MCF 10A (cell line): ENCODE measurements around the gene POFUT1. TPM values are rescaled to one million over a fixed set of nuclear protein-coding genes. Genes with fewer than 3 reads are reported as not detected.

Experiments
- BruUV-seq: library from RNA; stranded (reverse); fragments of 400-500 nt; replicated peaks from 2 replicates; lab custom pipeline; 2021; lab: Mats Ljungman, UMichigan
- CTCF ChIA-PET: fragments of 300-600 bp; sonication (Branson Sonifier 250); formaldehyde crosslinking; extraction: SDS; loops from one replicate; lab custom pipeline; 2021; ENCODE audit warnings: antibody characterized with exemption, inconsistent platforms; lab: Yijun Ruan, JAX
- POLR2A ChIA-PET: fragments of 300-600, 350-650 bp; sonication (Branson Sonifier 250); formaldehyde crosslinking; extraction: SDS; loops from one replicate; lab custom pipeline; 2020; ENCODE audit warnings: antibody characterized with exemption, inconsistent platforms; lab: Yijun Ruan, JAX
- DNase-seq: peaks from one replicate; pipeline ENCODE4 v3.0.0-alpha.2; 2018; ENCODE audit not compliant: unreplicated experiment
- H3K27ac Mint-ChIP-seq: one replicate; pipeline ENCODE4 v1.8.0; 2022; ENCODE audit warnings: mild to moderate bottlenecking, low read depth, mixed read lengths; ENCODE audit not compliant: unreplicated experiment
- H3K27me3 Mint-ChIP-seq: one replicate; pipeline ENCODE4 v1.8.0; 2022; ENCODE audit warnings: mixed read lengths; ENCODE audit not compliant: insufficient read depth, unreplicated experiment
- H3K36me3 Mint-ChIP-seq: one replicate; pipeline ENCODE4 v1.8.0; 2022; ENCODE audit warnings: mild to moderate bottlenecking, moderate library complexity, mixed read lengths; ENCODE audit not compliant: insufficient read depth, unreplicated experiment
- H3K4me1 Mint-ChIP-seq: one replicate; pipeline ENCODE4 v1.8.0; 2022; ENCODE audit warnings: mixed read lengths; ENCODE audit not compliant: insufficient read depth, unreplicated experiment
- H3K4me3 Mint-ChIP-seq: one replicate; pipeline ENCODE4 v1.8.0; 2022; ENCODE audit warnings: mild to moderate bottlenecking, moderate library complexity, mixed read lengths; ENCODE audit not compliant: unreplicated experiment
- H3K9me3 Mint-ChIP-seq: one replicate; pipeline ENCODE4 v1.8.0; 2022; ENCODE audit warnings: mixed read lengths; ENCODE audit not compliant: unreplicated experiment
- CTCF ChIP-seq: fragments of 200-600 bp; IDR thresholded peaks from one replicate; pipeline ENCODE4 v1.8.0; 2022; ENCODE audit warnings: antibody characterized with exemption, mild to moderate bottlenecking; ENCODE audit not compliant: unreplicated experiment
- intact Hi-C: fragments of 100-400 bp; cut with micrococcal nuclease; formaldehyde crosslinking; loops from 2 replicates; pipeline ENCODE4 v1.14.1; 2022
- total RNA-seq: library from RNA; stranded (reverse); gene quantifications from 2 replicates; pipeline ENCODE4 v1.2.3, GENCODE V29; 2022

Gene POFUT1
- total RNA-seq, 1 experiment from 2014 or later = 43.9 TPM

DNA sequence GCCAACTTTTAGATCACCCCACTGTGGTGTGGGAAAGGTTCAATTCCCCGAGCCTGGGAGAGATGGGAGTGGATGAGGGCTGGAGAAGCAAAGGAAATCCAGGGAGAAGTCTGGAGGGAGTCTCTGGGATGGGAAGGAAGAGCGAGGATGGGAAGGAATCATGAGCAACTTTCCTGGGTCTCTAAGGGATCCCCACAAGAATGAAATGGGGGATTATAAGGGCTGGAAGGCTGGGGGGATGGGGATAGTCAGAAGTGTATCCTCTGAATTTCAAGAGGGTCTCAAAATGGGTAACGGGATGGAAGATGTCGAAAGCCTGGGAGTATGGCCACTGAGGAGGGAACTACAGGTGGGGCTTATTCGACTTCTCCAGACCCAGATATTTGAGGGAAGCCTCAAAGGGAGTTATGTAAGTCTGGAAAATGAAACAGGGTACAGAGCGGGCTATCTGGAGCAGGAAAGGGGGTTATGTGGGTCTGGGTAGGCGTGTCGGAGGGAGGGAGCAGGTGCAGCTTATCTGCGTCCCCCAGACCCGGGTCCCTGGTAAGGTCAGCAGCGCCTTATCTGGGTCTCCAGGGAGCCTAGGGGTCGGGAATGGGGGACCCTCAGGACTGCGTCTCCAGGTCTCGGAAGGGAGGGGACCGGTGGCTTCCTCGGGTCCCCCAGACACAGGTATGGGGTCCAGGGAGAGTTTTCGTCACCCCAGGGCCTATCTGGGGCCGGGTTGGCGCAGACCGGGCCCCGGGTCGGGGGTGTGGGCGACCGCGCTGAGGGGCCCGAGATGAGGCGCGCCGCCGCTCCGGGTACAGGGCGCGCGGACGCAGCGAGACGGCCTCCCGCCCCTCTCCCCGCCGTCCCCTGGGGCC lies 687 bp upstream of the POFUT1 start:
- Mint-ChIP-seq H3K4me1 (peaks cover 73% of the 10 kb centered on the region), H3K9me3 (no peaks in the 10 kb centered on the region), H3K4me3 (peak overlapping the region; percentile 100), H3K27me3 (no peaks in the 10 kb centered on the region), H3K27ac (peak overlapping the region; percentile 100), H3K36me3 (peaks cover 29% of the 10 kb centered on the region)
- no peak for DNase-seq
- BruUV-seq = no TSS peak
- ChIA-PET POLR2A (interaction anchor here (1.0 to 2.6 kb wide), 2 partner anchors 151 to 152 kb away, joined by 3 to 17 read pairs; no protein-coding TSS in a partner anchor), CTCF (no interaction called here)
- intact Hi-C loops = loop anchor here (2.0 to 5.0 kb wide), 5 partner anchors 52 to 385 kb away; partner anchors contain the start of gene ASXL1
- TF ChIP-seq CTCF = no peak

DNA sequence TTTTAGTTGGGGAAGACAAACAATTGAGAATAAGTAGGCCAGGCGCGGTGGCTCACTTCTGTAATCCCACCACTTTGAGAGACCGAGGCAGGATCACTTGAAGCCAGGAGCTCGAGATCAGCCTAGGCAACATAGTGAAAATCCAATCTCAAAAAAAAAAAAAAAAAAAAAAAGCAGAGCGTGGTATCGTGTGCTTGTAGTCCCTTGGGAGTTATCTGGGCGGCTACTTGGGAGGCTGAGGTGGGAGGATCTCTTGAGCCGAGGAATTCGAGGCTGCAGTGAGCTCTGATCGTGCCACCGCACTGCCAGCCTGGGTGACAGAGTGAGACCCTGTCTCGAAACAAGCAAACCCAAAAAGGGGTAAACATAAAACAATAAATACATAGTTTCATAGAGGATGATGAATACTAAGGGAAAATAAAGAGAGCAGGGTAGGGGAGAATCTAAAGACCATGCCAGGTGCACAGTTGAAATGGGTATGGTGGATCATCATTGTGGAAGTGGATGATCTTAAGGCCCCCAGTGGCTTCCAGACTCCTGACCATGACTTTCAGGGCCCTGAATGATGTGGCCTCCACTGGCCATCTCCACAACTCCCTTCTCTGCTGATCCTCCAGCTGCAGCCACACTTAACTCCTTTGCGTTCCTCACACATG lies 947 bp downstream of the POFUT1 start:
- peaks cover 58% of the 10 kb centered on the region for H3K4me1 Mint-ChIP-seq

DNA sequence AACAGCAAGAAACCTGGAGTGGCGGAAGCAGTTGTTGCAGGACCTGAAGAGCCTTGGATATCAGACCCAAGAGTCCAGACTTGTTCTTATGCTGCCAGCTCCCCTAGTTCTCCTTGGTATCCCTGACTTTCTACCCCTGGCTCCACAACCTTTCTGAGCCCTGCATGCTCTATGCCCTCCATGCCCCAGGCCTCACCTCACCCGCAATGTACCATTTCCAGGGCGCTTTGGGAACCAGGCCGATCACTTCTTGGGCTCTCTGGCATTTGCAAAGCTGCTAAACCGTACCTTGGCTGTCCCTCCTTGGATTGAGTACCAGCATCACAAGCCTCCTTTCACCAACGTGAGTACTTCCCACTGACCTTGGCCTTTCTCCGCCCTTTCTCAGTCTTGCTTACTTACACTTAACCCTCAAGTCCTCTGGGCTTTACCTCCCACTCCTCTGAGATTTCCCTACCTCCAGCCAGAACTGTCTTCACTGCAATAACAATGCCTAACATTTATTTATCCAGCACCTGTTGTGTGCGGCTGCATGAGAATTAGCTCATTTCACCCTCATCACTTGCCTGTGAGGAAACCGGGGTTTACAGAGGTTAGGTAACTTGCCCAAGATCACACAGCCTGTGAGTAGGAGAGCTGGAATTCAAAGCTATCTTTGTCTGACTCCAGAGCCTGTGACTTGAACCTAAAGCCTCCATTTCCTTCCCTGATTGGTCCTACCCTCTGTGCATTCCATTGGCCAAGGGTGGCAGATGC lies 2.3 kb downstream of the POFUT1 start:
- TF ChIP-seq CTCF = no peak
- intact Hi-C loops = loop anchor here (5.0 kb wide), 3 partner anchors 147 to 388 kb away; partner anchors contain the start of gene ASXL1
- Mint-ChIP-seq H3K27ac (peak overlapping the region; percentile 30), H3K4me3 (peak overlapping the region; percentile 100), H3K9me3 (no peaks in the 10 kb centered on the region), H3K4me1 (peaks cover 44% of the 10 kb centered on the region), H3K27me3 (no peaks in the 10 kb centered on the region), H3K36me3 (peaks cover 45% of the 10 kb centered on the region)
- DNase-seq = no peak
- CTCF ChIA-PET = no interaction called here
- BruUV-seq = no TSS peak
- POLR2A ChIA-PET = interaction anchor here (1.0 to 2.6 kb wide), 4 partner anchors 8 to 395 kb away, joined by 3 to 13 read pairs (median 6); no protein-coding TSS in a partner anchor

More for the DNA sequence above, 947 bp downstream of the POFUT1 start:
- POLR2A ChIA-PET = interaction anchor here (0.6 to 2.6 kb wide), 5 partner anchors 8 to 99 kb away, joined by 3 to 13 read pairs (median 4); partner anchors contain the start of gene TM9SF4
- BruUV-seq = no TSS peak
- H3K27me3 Mint-ChIP-seq = no peaks in the 10 kb centered on the region
- CTCF ChIA-PET = interaction anchor here (0.6 kb wide), 3 partner anchors 92 to 536 kb away, joined by 3 read pairs; no protein-coding TSS in a partner anchor
- peaks cover 41% of the 10 kb centered on the region for H3K36me3 Mint-ChIP-seq
- TF ChIP-seq CTCF = no peak
- peak overlapping the region; percentile 100 for H3K4me3 Mint-ChIP-seq
- peak overlapping the region; percentile 100 for H3K27ac Mint-ChIP-seq
- DNase-seq = no peak
- no peaks in the 10 kb centered on the region for H3K9me3 Mint-ChIP-seq
- intact Hi-C loops = loop anchor here (5.0 kb wide), 3 partner anchors 149 to 386 kb away; partner anchors contain the start of gene ASXL1
